K562 (cell line): ENCODE data around the gene PGPEP1. TPM values are rescaled to one million over a fixed set of nuclear protein-coding genes. Genes with fewer than 3 reads are reported as not detected.
A peak's percentile ranks its signal among the peaks of the same experiment; 100 is the strongest.

Source experiments
- C11orf30 ChIP-seq: fragments of 450-650 bp; IDR thresholded peaks from 2 replicates; pipeline ENCODE4 v1.6.1; 2016; ENCODE audit warnings: low read depth, mild to moderate bottlenecking
- CEBPB ChIP-seq: fragments of 450-650 bp; IDR thresholded peaks from 2 replicates; pipeline ENCODE4 v1.6.1; 2016; ENCODE audit warnings: missing genetic modification characterization, missing compliant biosample characterization
- CREM ChIP-seq: IDR thresholded peaks from 2 replicates; pipeline ENCODE4 v1.6.1; 2014; ENCODE audit warnings: antibody characterized with exemption, low read depth
- ELF2 ChIP-seq: fragments of 250-450 bp; sonication (Bioruptor Pico); IDR thresholded peaks from 2 replicates; pipeline ENCODE4 v1.5.0; 2021; ENCODE audit warnings: mild to moderate bottlenecking
- ESRRA ChIP-seq: fragments of 450-650 bp; IDR thresholded peaks from 2 replicates; pipeline ENCODE4 v1.6.1; 2014; ENCODE audit warnings: low read depth, mild to moderate bottlenecking, moderate library complexity, borderline replicate concordance
- HINFP ChIP-seq: fragments of 450-650 bp; conservative IDR thresholded peaks from 2 replicates; pipeline ENCODE4 v1.6.1; 2016; ENCODE audit warnings: missing genetic modification characterization, low read depth, mild to moderate bottlenecking, control low read depth, missing compliant biosample characterization
- KLF16 ChIP-seq: IDR thresholded peaks from 2 replicates; pipeline ENCODE4 v1.6.1; 2016; ENCODE audit warnings: antibody characterized with exemption
- LEF1 ChIP-seq: fragments of 450-650 bp; IDR thresholded peaks from 2 replicates; pipeline ENCODE4 v1.6.1; 2016; ENCODE audit warnings: mild to moderate bottlenecking
- MAFF ChIP-seq: IDR thresholded peaks from 2 replicates; pipeline ENCODE4 v1.6.1; 2012; ENCODE audit warnings: low read length, improper control_type of control experiment
- MECOM ChIP-seq: fragments of 250-450 bp; sonication (Bioruptor Pico); IDR thresholded peaks from 2 replicates; pipeline ENCODE4 v1.8.0; 2022; ENCODE audit warnings: inconsistent platforms
- MTA1 ChIP-seq: fragments of 450-650 bp; IDR thresholded peaks from 2 replicates; pipeline ENCODE4 v1.6.1; 2017; ENCODE audit warnings: borderline replicate concordance
- NCOA2 ChIP-seq, 2 experiments: fragments of 450-650 bp; IDR thresholded peaks; 2 replicates each; pipeline ENCODE4 v1.6.1; 2018; ENCODE audit warnings: mild to moderate bottlenecking in 2 of 2, moderate library complexity in 1 of 2; ENCODE audit not compliant: partially characterized antibody in 2 of 2
- PKNOX1 ChIP-seq: fragments of 450-650 bp; IDR thresholded peaks from 2 replicates; pipeline ENCODE4 v1.6.1; 2016
- RBM25 ChIP-seq: fragments of 200-400 bp; formaldehyde crosslinking; IDR thresholded peaks from 2 replicates; pipeline ENCODE4 v1.6.1; 2018; ENCODE audit warnings: low read length, low read depth, moderate library complexity; ENCODE audit not compliant: severe bottlenecking
- SMARCC2 ChIP-seq: fragments of 450-650 bp; IDR thresholded peaks from 2 replicates; pipeline ENCODE4 v1.6.1; 2017; ENCODE audit warnings: antibody characterized with exemption, moderate library complexity, mild to moderate bottlenecking, low read depth
- TARDBP ChIP-seq: fragments of 450-650 bp; IDR thresholded peaks from 2 replicates; pipeline ENCODE4 v1.6.1; 2016
- VEZF1 ChIP-seq: fragments of 200-800 bp; sonication (Bioruptor generic); IDR thresholded peaks from 2 replicates; pipeline ENCODE4 v1.6.1; 2017; ENCODE audit warnings: missing genetic modification characterization, missing compliant biosample characterization
- ZMIZ1 ChIP-seq, 2 experiments: fragments of 150-350 bp in 1 of 2; IDR thresholded peaks; 2 replicates each; pipeline ENCODE4 v1.6.1; 2012 to 2016; ENCODE audit warnings: low read depth in 2 of 2, low read length in 2 of 2, mild to moderate bottlenecking in 1 of 2, moderate library complexity in 1 of 2
- ZNF280B ChIP-seq: fragments of 250-450 bp; sonication (Bioruptor Pico); IDR thresholded peaks from 2 replicates; pipeline ENCODE4 v1.5.1; 2021; ENCODE audit warnings: mild to moderate bottlenecking
- ZNF316 ChIP-seq: fragments of 450-650 bp; IDR thresholded peaks from 2 replicates; pipeline ENCODE4 v1.6.1; 2016
- polyA plus RNA-seq, 8 experiments: library from polyadenylated mRNA; depleted of rRNA in 4 of 8; stranded (reverse) in 5 of 8; unstranded in 3 of 8; fragments of >200 nt; fragmentation: Nextera tagmentation in 2 of 8; fragmentation: Illumina TruSeq in 1 of 8; extraction: Ambion mirVana in 2 of 8; extraction: Trizol in 1 of 8; gene quantifications; 2 replicates each; pipeline versions ENCODE4 v1.2.1 to v1.2.3, GENCODE V29; 2011 to 2014; ENCODE audit warnings: inconsistent platforms in 1 of 8, missing spikeins in 1 of 8
- total RNA-seq, 7 experiments: library from RNA; depleted of rRNA in 6 of 7; stranded (reverse); fragments of >200 nt in 6 of 7; fragmentation: Illumina TruSeq in 2 of 7; extraction: Trizol in 2 of 7; gene quantifications; 2 replicates each; pipeline versions ENCODE4 v1.2.1 to v1.2.3, GENCODE V29; 2011 to 2021; ENCODE audit warnings: low replicate concordance in 1 of 7

Gene PGPEP1
- total and polyA plus RNA-seq, 9 of the 15 experiments (the other 6 are each of a cell fraction or from before 2014, with no cell fraction given), result 10.0 to 69.6 (median 33.5) TPM

GRCh38 chr19:18328340-18329034 is 11.9 kb upstream of the PGPEP1 start (continued):
- TF ChIP-seq ZNF280B (CRISPR knock-in tag) (no peak), HINFP (no peak), CEBPB (peak; percentile 74), ZMIZ1 (IDR thresholded peaks at IDR 0.05; ENCODE audit: low read depth in 2 of 2, low read length in 2 of 2) (no peak), MECOM (CRISPR knock-in tag) (no peak), MAFF (peak; percentile 39; the same call in 1 of the 2 replicates), PKNOX1 (no peak), ESRRA (peak; percentile 33; the same call in 1 of the 2 replicates), VEZF1 (CRISPR knock-in tag) (peak; percentile 68), NCOA2 (IDR thresholded peaks at IDR 0.05; ENCODE audit: partially characterized antibody in 2 of 2) (peak in 1 of 2 experiments; percentile 98), TARDBP (0 out of 2 replicates have a peak, but pooled peaks have one; percentile 31), RBM25 (peak; percentile 78), SMARCC2 (no peak), ZNF316 (peak; percentile 67), CREM (peak; percentile 20; the same call in 1 of the 2 replicates), LEF1 (0 out of 2 replicates have a peak, but pooled peaks have one; percentile 18), KLF16 (peak; percentile 65), C11orf30 (peak; percentile 79), ELF2 (no peak), MTA1 (0 out of 2 replicates have a peak, but pooled peaks have one; percentile 19)
